HCT116 (cell line): ENCODE results near the gene MAP2K1. TPM values are rescaled to one million over a fixed set of nuclear protein-coding genes. Genes with fewer than 3 reads are reported as not detected.

Experiments used
- ATAC-seq: fragments of 200-7000 bp; cut with Tn5 transposase; 2 replicates; pipeline ENCODE4 v1.9.1; 2020; ENCODE audit warnings: mild to moderate bottlenecking, moderate library complexity
- BruUV-seq: library from RNA; stranded (reverse); fragments of 400-500 nt; replicated peaks from 2 replicates; lab custom pipeline; 2021; lab: Mats Ljungman, UMichigan
- CTCF ChIA-PET: fragments of 300-600 bp; sonication (Branson Sonifier 250); formaldehyde crosslinking; loops from one replicate; lab custom pipeline; 2021; ENCODE audit warnings: antibody characterized with exemption; lab: Charles Lee
- POLR2A ChIA-PET: fragments of 300-600, 350-600 bp; sonication (Branson Sonifier 250); formaldehyde crosslinking; loops from one replicate; lab custom pipeline; 2021; ENCODE audit warnings: antibody characterized with exemption; lab: Charles Lee
- RAD21 ChIA-PET, 2 experiments: fragments of 300-600 bp; sonication (Branson Sonifier 250); formaldehyde crosslinking; loops; one replicate each; lab custom pipeline; 2023; ENCODE audit warnings: low total read pairs in 2 of 2; ENCODE audit not compliant: uncharacterized antibody in 2 of 2, unreplicated experiment in 2 of 2, low non-redundant PET in 1 of 2; lab: Charles Lee
- DNase-seq: peaks from one replicate; pipeline ENCODE4 v3.0.0-alpha.2; 2010; ENCODE audit warnings: low read depth, low spot score
- H2AFZ ChIP-seq: fragments of 200-600 bp; shearing (Covaris generic), sonication (generic); 2 replicates; pipeline ENCODE4 v1.6.1; 2017; ENCODE audit warnings: low read depth, mixed run types, mixed read lengths, antibody characterized with exemption, low read length; ENCODE audit not compliant: poor library complexity, severe bottlenecking
- H3K27ac ChIP-seq: 2 replicates; pipeline ENCODE4 v1.5.1; 2012; ENCODE audit warnings: low read depth, low read length
- H3K27me3 ChIP-seq: fragments of 200-600 bp; sonication (generic); 2 replicates; pipeline ENCODE4 v1.6.1; 2016; ENCODE audit warnings: mixed run types, low read length, mixed read lengths; ENCODE audit not compliant: insufficient read depth
- H3K36me3 ChIP-seq, 2 experiments: fragments of 200-500 bp in 1 of 2; fragments of 200-600 bp in 1 of 2; sonication (Bioruptor generic) in 1 of 2; sonication (generic) in 1 of 2; 2 replicates each; pipeline versions ENCODE4 v1.5.1 to v1.6.1; 2014 to 2016; ENCODE audit warnings: low read length in 2 of 2, inconsistent platforms in 1 of 2, mixed read lengths in 1 of 2, mixed run types in 1 of 2; ENCODE audit not compliant: insufficient read depth in 2 of 2, control insufficient read depth in 1 of 2
- H3K4me1 ChIP-seq, 2 experiments: fragments of 200-600 bp in 1 of 2; sonication (generic) in 1 of 2; 2 replicates each; pipeline versions ENCODE4 v1.5.1 to v1.6.1; 2012 to 2017; ENCODE audit warnings: low read length in 2 of 2, inconsistent platforms in 1 of 2, mild to moderate bottlenecking in 1 of 2, mixed read lengths in 1 of 2, mixed run types in 1 of 2, moderate library complexity in 1 of 2; ENCODE audit not compliant: insufficient read depth in 2 of 2, control insufficient read depth in 1 of 2
- H3K4me2 ChIP-seq: fragments of 200-600 bp; sonication (generic); 2 replicates; pipeline ENCODE4 v1.6.1; 2017; ENCODE audit warnings: mixed run types, low read length, mixed read lengths
- H3K4me3 ChIP-seq, 2 experiments: fragments of 200-600 bp in 1 of 2; sonication (generic) in 1 of 2; replicated peaks in 1 of 2; 2 replicates each; pipeline ENCODE4 v1.5.1; 2011 to 2016; ENCODE audit warnings: low read length in 2 of 2, control low read depth in 1 of 2, low read depth in 1 of 2, mild to moderate bottlenecking in 1 of 2, mixed read lengths in 1 of 2, mixed run types in 1 of 2
- H3K79me2 ChIP-seq: fragments of 200-600 bp; sonication (generic); 2 replicates; pipeline ENCODE4 v1.6.1; 2017; ENCODE audit warnings: mild to moderate bottlenecking, mixed run types, low read length, moderate library complexity, mixed read lengths; ENCODE audit not compliant: insufficient read depth
- H3K9ac ChIP-seq: fragments of 200-600 bp; sonication (generic); 2 replicates; pipeline ENCODE4 v1.6.1; 2016; ENCODE audit warnings: low read length, mixed read lengths
- H3K9me2 ChIP-seq: fragments of 200-600 bp; sonication (generic), shearing (Covaris generic); 2 replicates; pipeline ENCODE4 v1.6.1; 2017; ENCODE audit warnings: mixed run types, mild to moderate bottlenecking, moderate library complexity; ENCODE audit not compliant: insufficient read depth
- H3K9me3 ChIP-seq, 2 experiments: fragments of 200-500 bp in 1 of 2; fragments of 200-600 bp in 1 of 2; sonication (Bioruptor generic) in 1 of 2; sonication (generic) in 1 of 2; 2 replicates each; pipeline ENCODE4 v1.6.1; 2014 to 2017; ENCODE audit warnings: low read length in 2 of 2, mixed read lengths in 2 of 2, inconsistent platforms in 1 of 2, low read depth in 1 of 2, mild to moderate bottlenecking in 1 of 2, mixed run types in 1 of 2, moderate library complexity in 1 of 2; ENCODE audit not compliant: control insufficient read depth in 1 of 2, insufficient read depth in 1 of 2
- H4K20me1 ChIP-seq: fragments of 200-600 bp; sonication (generic), shearing (Covaris generic); 2 replicates; pipeline ENCODE4 v1.6.1; 2017; ENCODE audit warnings: mixed run types, mild to moderate bottlenecking, moderate library complexity; ENCODE audit not compliant: insufficient read depth
- ATF3 ChIP-seq: IDR thresholded peaks from 2 replicates; pipeline ENCODE4 v1.6.1; 2012
- CBX3 ChIP-seq: IDR thresholded peaks from 2 replicates; pipeline ENCODE4 v1.6.1; 2012; ENCODE audit warnings: low read depth
- EGR1 ChIP-seq: IDR thresholded peaks from 2 replicates; pipeline ENCODE4 v1.6.1; 2012; ENCODE audit warnings: low read depth
- EZH2 ChIP-seq: fragments of 200-600 bp; sonication (generic); IDR thresholded peaks from 2 replicates; pipeline ENCODE4 v1.6.1; 2017; ENCODE audit warnings: antibody characterized with exemption, mixed run types
- EZH2phosphoT487 ChIP-seq: fragments of 200-600 bp; IDR thresholded peaks from 2 replicates; pipeline ENCODE4 v1.6.1; 2018; ENCODE audit warnings: antibody characterized with exemption, borderline replicate concordance
- FOSL1 ChIP-seq: IDR thresholded peaks from 2 replicates; pipeline ENCODE4 v1.6.1; 2012; ENCODE audit warnings: low read depth
- JUND ChIP-seq: IDR thresholded peaks from 2 replicates; pipeline ENCODE4 v1.6.1; 2012
- POLR2A ChIP-seq: IDR thresholded peaks from 2 replicates; pipeline ENCODE4 v1.7.0; 2011; ENCODE audit warnings: borderline replicate concordance; ENCODE audit not compliant: insufficient read depth, insufficient read length; ENCODE audit errors: extremely low read depth
- POLR2AphosphoS5 ChIP-seq: IDR thresholded peaks from 2 replicates; pipeline ENCODE4 v1.6.1; 2011; ENCODE audit warnings: mild to moderate bottlenecking, low read depth, low read length, moderate library complexity
- RAD21 ChIP-seq: IDR thresholded peaks from 2 replicates; pipeline ENCODE4 v1.6.1; 2012; ENCODE audit warnings: low read depth, mild to moderate bottlenecking
- TCF7L2 ChIP-seq: IDR thresholded peaks from 2 replicates; pipeline ENCODE4 v1.7.0; 2011; ENCODE audit warnings: borderline replicate concordance, inconsistent platforms; ENCODE audit not compliant: insufficient read depth, insufficient read length; ENCODE audit errors: extremely low read depth
- YY1 ChIP-seq: IDR thresholded peaks from 2 replicates; pipeline ENCODE4 v1.6.1; 2011; ENCODE audit warnings: low read length, low read depth, moderate library complexity, mild to moderate bottlenecking; ENCODE audit not compliant: insufficient replicate concordance; ENCODE audit errors: extremely low read depth
- ZBTB33 ChIP-seq: IDR thresholded peaks from 2 replicates; pipeline ENCODE4 v1.6.1; 2011; ENCODE audit warnings: mild to moderate bottlenecking, low read length, moderate library complexity; ENCODE audit not compliant: insufficient replicate concordance; ENCODE audit errors: extremely low read depth
- intact Hi-C: fragments of 100-400 bp; cut with micrococcal nuclease; formaldehyde crosslinking; loops from 2 replicates; pipeline ENCODE4 v1.10.0; 2022
- total RNA-seq: library from RNA; stranded (reverse); gene quantifications from one replicate; pipeline ENCODE4 v1.2.1, GENCODE V29; 2021; ENCODE audit not compliant: unreplicated experiment

MAP2K1 gene
- total RNA-seq, 1 experiment from 2014 or later, result 52.3 TPM

- H3K36me3 ChIP-seq, result peaks cover 13 to 25% of the 10 kb centered on the region in 2 experiments
- POLR2A ChIA-PET, result no interaction called here
- peak; percentile 67 for ATAC-seq
Observed at GRCh38 chr15:66515901-66516322, 129.2 kb downstream of the MAP2K1 start.

GRCh38 chr15:66523926-66524325 is 137.2 kb downstream of the MAP2K1 start:
- H2AFZ ChIP-seq, result no peak overlapping the region
- RAD21 ChIA-PET, result no interaction called here
- no peaks in the 10 kb centered on the region for H3K9me2 ChIP-seq
- H3K27ac ChIP-seq, result no peak overlapping the region
- no peaks in the 10 kb centered on the region for H3K27me3 ChIP-seq
- BruUV-seq, result no TSS peak
- ATAC-seq (no peak), DNase-seq (no peak)
- peaks cover under 1% of the 10 kb centered on the region; the same call in 1 of the 2 replicates for H3K79me2 ChIP-seq
- H3K4me2 ChIP-seq, result no peak overlapping the region
- H3K9ac ChIP-seq, result no peak overlapping the region
- intact Hi-C loops, result no loop called here
- H3K4me1 ChIP-seq, result no peaks in the 10 kb centered on the region
- POLR2A ChIA-PET, result no interaction called here
- H4K20me1 ChIP-seq, result no peaks in the 10 kb centered on the region
- no peaks in the 10 kb centered on the region for H3K9me3 ChIP-seq
- H3K4me3 ChIP-seq, result no peak overlapping the region
- H3K36me3 ChIP-seq, result peaks cover 24 to 29% of the 10 kb centered on the region in 2 experiments; a peak in 3 of 4 replicates
- no peak for TF ChIP-seq ZBTB33
- TF ChIP-seq FOSL1, result no peak
- TF ChIP-seq EGR1, result no peak
- no peak for TF ChIP-seq EZH2phosphoT487
- TF ChIP-seq EZH2, result no peak
- no peak for TF ChIP-seq RAD21
- TF ChIP-seq POLR2A, result no peak
- TF ChIP-seq JUND, result no peak
- CTCF ChIA-PET, result no interaction called here

More at GRCh38 chr15:66515901-66516322, 129.2 kb downstream of the MAP2K1 start:
- intact Hi-C loops, result no loop called here
- Histone ChIP-seq H3K9me2 (no peaks in the 10 kb centered on the region), H3K27ac (no peak overlapping the region), H3K4me2 (no peak overlapping the region), H4K20me1 (no peaks in the 10 kb centered on the region), H2AFZ (no peak overlapping the region), H3K27me3 (no peaks in the 10 kb centered on the region), H3K4me1 (peaks cover 0 to 11% of the 10 kb centered on the region in 2 experiments; a peak in 2 of 4 replicates), H3K79me2 (0 out of 2 replicates have a peak, but pooled peaks cover 6% of the 10 kb centered on the region), H3K4me3 (no peak overlapping the region), H3K9ac (no peak overlapping the region), H3K9me3 (no peaks in the 10 kb centered on the region)
- BruUV-seq, result no TSS peak
- no peak for TF ChIP-seq RAD21
- no peak for TF ChIP-seq YY1
- TF ChIP-seq ATF3, result no peak
- TF ChIP-seq TCF7L2, result no peak
- no peak for TF ChIP-seq CBX3
- no peak for TF ChIP-seq POLR2AphosphoS5
- DNase-seq, result no peak
- CTCF ChIA-PET, result no interaction called here
- RAD21 ChIA-PET, result no interaction called here
